NCI-H2227 treated with DMSO at 0.1 percent for 48 hours (cell line): ENCODE data around the gene ALKBH4.
"Not testable (repeated sequence)": the region's sequence is repeated elsewhere in the genome, so short reads cannot be mapped to it uniquely, and the experiment has no call there.

Experiments
- DNase-seq: peaks from one replicate; lab custom pipeline; 2025; lab: John Stamatoyannopoulos, UW

Gene ALKBH4

DNA sequence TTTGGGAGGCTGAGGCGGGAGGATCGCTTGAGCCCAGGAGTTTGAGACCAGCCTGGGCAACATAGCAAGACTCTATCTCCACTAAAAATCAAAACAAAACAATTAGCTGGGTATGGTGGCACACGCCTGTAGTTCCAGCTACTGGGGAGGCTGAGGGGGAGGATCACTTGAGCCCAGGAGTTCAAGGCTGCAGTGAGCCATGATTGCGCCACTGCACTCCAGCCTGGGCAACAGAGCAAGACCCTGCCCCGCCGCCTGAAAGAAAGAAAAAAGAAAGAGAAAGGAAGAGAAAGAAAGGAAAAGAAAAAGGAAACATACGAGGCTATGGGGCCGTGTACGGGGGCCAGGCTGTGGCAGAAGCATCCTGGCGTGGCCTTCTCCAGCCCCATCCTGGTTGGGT, 9.7 kb downstream of the ALKBH4 start:
- not testable (repeated sequence) for DNase-seq

GRCh38 chr7:102454468-102454867, 10.2 kb downstream of the ALKBH4 start:
- DNase-seq, result no peak

GRCh38 chr7:102453319-102453718, 11.3 kb downstream of the ALKBH4 start:
- no peak for DNase-seq

DNA sequence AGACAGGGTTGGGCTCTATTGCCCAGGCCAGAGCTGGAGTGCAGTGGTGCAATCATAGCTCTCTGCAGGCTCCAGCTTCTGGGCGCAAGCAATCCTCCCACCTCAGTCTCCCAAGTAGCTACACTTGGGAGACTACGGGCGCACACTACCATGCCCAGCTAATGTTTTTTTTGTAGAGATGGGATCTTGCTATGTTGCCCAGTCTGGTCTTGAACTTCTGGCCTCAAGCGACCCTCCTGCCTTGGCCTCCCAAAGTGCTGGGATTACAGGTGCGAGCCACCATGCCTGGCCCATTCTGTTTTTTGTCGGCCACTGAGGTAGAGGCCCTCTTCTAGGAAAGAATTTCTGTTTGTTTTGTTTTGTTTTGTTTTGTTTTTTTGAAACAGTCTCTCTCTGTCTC, 12.2 kb downstream of the ALKBH4 start:
- DNase-seq, result no peak

- DNase-seq, result peak; percentile 50
Measured at GRCh38 chr7:102451371-102452054, 13.2 kb downstream of the ALKBH4 start.

GRCh38 chr7:102450242-102450641, 14.4 kb downstream of the ALKBH4 start:
- no peak for DNase-seq

DNA sequence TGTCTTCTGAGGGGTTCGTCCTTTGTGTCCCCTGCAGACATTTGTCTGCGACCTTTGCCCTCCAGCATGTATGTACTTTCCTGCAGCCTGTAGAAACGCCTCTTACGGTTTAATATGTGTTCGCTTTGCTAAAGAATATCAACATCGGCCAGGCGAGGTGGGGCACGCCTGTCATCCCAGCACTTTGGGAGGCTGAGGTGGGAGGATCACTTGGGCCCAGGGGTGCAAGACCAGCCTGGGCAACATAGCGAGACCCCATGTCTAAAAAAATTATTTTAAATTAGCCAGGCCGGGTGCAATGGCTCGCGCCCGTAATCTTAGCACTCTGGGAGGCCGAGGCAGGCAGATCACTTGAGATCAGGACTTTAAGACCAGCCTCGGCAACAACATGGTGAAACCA, 15.5 kb downstream of the ALKBH4 start:
- DNase-seq, result no peak

GRCh38 chr7:102447311-102447710, 17.4 kb downstream of the ALKBH4 start:
- DNase-seq, result no peak

DNA sequence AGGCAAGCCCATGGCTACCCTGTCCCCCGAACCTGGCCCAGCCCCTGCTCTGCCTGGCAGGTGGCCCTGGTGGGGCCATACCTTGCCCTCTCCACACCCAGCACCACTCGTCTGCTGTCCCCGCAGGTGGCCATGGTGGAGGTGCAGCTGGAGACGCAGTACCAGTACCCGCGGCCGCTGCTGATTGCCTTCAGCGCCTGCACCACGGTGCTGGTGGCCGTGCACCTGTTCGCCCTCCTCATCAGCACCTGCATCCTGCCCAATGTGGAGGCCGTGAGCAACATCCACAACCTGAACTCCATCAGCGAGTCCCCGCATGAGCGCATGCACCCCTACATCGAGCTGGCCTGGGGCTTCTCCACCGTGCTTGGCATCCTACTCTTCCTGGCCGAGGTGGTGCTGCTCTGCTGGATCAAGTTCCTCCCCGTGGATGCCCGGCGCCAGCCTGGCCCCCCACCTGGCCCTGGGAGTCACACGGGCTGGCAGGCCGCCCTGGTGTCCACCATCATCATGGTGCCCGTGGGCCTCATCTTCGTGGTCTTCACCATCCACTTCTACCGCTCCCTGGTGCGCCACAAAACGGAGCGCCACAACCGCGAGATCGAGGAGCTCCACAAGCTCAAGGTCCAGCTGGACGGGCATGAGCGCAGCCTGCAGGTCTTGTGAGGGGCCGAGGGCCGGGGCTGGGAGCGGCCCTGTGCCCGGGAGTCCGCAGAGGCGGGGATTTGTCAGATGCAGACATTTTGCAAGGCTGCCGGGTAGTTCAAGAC, 18.1 kb downstream of the ALKBH4 start:
- no peak for DNase-seq

DNA sequence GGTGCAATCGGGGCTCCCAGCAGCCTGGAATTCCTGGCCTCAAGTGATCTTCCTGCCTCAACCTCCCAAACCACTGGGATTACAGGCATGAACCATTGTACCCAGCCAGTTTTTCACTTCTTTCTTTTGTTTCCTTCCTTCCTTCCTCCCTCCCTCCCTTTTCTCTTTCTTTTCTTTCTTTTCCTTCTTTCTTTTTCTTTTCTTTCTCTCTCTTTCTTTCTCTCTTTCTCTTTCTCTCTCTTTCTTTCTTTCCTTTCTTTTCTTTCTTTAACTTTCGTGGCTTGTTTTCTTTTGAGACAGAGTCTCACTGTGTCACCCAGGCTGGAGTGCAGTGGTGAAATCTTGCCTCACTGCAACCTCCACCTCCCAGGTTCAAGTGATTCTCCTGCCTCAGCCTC, 19.0 kb downstream of the ALKBH4 start:
- no peak for DNase-seq

DNA sequence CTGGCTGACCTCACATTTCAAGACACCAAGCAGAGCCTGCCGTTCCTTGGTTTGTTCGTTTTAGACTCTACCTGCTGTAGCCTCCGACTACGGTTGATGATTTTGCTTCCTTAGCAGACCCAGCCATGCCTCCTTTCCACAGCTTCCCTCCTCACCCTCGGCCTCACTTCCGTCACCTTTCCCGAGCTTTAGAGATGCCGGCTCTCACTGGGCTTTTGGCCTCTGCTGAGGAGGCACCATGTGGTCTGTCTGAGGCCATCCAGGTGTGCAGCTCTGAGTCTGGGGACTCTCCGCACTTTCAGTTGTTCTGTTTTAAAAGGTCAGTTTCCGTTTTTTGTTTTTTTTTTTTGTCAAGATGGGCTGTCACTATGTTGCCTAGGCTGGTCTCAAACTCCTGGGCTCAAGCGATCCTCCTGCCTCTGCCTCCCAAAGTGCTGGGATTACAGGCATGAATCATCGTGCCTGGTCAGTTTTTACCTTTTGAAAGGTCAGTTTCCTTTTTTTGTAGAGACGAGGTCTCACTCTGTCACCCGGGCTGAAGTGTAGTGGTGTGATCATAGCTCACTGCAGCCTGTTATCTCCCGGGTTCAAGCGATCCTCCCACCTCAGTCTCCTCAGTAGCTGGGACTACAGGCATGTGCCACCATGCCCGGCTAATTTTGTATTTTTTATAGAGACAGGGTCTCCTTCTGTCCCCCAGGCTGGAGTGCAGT, 19.5 kb downstream of the ALKBH4 start:
- DNase-seq, result no peak

DNA sequence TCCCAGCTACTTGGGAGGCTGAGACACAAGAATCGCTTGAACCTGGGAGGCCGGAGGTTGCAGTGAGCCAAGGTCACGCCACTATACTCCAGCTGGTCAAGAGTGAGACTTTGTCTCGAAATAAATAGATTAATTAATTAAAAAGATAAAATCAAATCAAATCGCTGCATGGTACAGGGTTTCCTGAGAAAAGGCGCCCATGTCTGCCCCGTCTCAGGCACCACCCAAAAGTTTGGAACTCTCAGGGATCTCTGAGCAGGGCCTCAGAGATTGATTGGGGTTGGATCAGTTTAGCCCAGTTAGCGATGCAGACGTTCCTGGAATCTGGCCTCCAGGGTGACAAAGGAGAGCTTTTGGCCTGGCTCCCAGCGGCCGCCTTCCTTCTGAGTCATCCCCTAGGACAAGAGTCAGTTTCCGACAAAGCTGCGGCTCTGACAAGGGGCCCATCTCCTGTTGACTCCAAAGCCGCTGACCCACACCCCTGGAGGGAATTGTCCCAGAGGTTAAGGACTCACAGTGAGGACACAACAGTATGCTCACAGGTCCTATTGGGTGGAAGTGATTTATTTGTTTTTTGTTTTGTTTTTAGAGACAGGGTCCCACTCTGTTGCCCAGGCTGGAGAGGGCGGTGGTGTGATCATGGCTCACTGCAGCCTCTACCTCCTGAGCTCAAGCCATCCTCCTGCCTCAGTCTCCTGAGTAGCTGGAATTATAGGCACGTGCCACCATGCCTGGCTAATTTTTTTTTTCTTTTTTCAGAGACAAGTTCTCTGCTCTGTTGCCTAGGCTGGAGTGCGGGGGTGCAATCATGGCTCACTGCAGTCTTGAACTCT, 24.5 kb downstream of the ALKBH4 start:
- no peak for DNase-seq

GRCh38 chr7:102436118-102436517, 28.5 kb downstream of the ALKBH4 start:
- no peak for DNase-seq

- DNase-seq, result peak; percentile 22
Measured at GRCh38 chr7:102434039-102434486, 30.6 kb downstream of the ALKBH4 start.

- peak; percentile 45 for DNase-seq
Measured at GRCh38 chr7:102433219-102434038, 31.2 kb downstream of the ALKBH4 start, which contains the start of gene ORAI2. TSS of gene ORAI2 (plus strand) at chr7:102433575. CDS start at chr7:102438957, 5,382 bp downstream.

DNA sequence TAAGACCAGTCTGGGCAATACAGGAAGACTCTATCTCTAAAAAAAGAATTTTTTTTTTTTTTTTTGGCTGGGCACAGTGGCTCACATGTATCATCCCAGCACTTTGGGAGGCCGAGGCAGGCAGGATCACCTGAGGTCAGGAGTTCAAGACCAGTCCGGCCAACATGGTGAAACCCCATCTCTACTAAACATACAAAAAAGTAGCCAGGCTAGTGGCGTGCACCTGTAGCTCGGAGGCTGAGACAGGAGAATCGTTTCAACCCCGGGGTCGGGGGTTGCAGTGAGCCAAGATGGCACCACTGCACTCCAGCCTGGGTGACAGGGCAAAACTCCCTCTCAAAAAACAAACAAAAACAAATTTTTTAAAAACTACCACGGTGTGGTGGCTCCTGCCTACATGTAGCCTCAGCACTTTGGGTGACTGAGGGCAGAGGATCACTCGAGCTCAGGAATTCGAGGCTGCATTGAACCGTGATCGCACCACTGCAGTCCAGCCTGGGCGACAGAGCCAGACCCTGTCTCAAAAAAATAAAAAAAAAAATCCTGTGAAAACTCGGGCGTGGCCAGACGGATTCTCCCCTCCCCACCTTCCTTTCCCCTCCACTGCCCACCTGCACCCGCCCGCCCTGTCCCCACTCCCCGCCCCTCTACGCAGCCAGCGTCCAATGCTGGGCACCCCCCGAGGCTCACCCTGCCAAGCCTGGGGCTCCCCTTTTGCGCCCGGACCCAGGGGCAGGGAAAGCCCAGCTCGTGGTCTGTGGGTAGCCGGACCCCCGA, 32.0 kb downstream of the ALKBH4 start:
- peak; percentile 9 for DNase-seq

GRCh38 chr7:102431617-102432298, 32.9 kb downstream of the ALKBH4 start:
- DNase-seq, result no peak

DNA sequence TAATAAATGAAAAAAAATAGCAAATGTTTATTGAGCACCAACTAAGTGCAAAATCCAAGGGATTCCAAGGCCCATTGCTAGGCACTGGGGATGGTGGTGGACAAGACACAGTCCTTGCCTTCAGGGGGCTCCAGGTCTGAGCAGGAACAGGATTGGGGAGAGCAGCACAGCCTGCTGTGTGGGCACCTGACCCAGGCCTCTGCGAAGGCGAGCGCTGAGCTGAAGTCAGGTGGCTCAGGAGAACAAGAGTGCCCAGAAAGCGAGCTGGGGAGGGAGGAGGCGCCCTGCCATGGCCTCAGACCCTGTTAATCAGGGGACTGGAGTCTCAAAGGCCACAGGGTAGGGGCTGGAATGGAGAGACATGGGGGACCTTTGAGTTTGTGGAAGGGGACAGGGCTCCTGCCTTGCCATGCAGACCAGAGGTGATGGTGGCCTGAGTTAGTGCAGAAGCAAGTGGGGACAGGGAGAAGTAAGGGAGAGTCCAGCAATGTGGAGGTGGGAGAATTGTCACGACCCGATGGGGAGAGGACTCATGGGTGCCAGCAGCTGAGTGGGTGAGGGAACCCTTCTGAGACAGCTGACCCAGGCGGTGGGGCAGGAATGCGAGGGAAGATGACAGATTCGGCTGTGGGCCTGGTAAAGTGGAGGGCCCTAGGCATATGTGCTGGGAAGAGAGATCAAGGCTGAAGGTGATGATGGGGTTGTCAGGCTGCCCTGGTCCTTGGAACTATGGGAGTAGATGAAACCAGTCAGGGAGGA, 35.3 kb downstream of the ALKBH4 start:
- no peak for DNase-seq

GRCh38 chr7:102427019-102427405, 37.7 kb downstream of the ALKBH4 start:
- no peak for DNase-seq
